ENCODE results near the gene TRAF3IP3. TPM values are rescaled to one million over a fixed set of nuclear protein-coding genes. Genes with fewer than 3 reads are reported as not detected.

Gene TRAF3IP3
- total RNA-seq, 1 experiment from 2014 or later, result 0.34 TPM

DNA sequence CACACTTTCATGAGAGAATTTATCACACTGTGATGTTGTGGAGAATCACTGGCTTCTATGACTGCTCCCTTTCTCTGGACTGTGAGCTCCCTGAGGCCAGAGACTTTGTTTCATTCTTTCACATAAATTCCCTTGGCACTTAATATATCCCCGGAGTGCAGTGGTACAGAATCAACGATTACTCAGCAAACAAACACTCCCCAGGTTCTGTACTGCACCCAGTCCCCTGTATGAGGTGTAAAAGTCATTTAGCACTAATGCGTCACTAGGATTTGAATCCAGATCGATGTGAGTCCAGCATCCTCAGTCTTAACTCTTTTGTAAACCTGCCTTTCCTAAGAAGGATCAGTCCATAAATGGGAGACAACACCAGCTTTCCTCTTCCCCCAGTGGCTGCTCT is 65.1 kb downstream of the TRAF3IP3 start:
- Histone ChIP-seq H3K27ac (ENCODE audit: low read depth, low read length) (no peak overlapping the region), H3K9ac (ENCODE audit: low read length) (no peak overlapping the region), H3K79me2 (ENCODE audit: insufficient read depth, low read length) (no peaks in the 10 kb centered on the region), H3K27me3 (ENCODE audit: insufficient read depth, low read length) (no peaks in the 10 kb centered on the region; the same call in 1 of the 2 replicates), H2AFZ (ENCODE audit: low read depth, low read length, poor library complexity, severe bottlenecking) (no peak overlapping the region), H3K4me3 (replicated peaks in 1 of 2; ENCODE audit: low read depth in 1 of 2, low read length in 2 of 2) (no peak overlapping the region), H3K9me3 (ENCODE audit: control insufficient read depth in 1 of 2, insufficient read depth in 1 of 2, low read depth in 1 of 2, low read length in 2 of 2) (no peaks in the 10 kb centered on the region), H3K4me1 (ENCODE audit: control insufficient read depth in 1 of 2, insufficient read depth in 2 of 2, low read length in 2 of 2) (peaks cover 0 to 14% of the 10 kb centered on the region in 2 experiments; a peak in 2 of 4 replicates), H3K4me2 (ENCODE audit: low read length) (no peak overlapping the region), H4K20me1 (ENCODE audit: insufficient read depth) (no peaks in the 10 kb centered on the region), H3K9me2 (ENCODE audit: insufficient read depth) (no peaks in the 10 kb centered on the region), H3K36me3 (ENCODE audit: control insufficient read depth in 1 of 2, insufficient read depth in 2 of 2, low read length in 2 of 2) (no peaks in the 10 kb centered on the region)
- BruUV-seq (replicated peaks), result no TSS peak
- ATAC-seq (no peak), DNase-seq (ENCODE audit: low read depth, low spot score) (no peak)
- CTCF ChIA-PET, result no interaction called here
- POLR2A ChIA-PET, result no interaction called here
- RAD21 ChIA-PET (ENCODE audit: low non-redundant PET in 1 of 2, low total read pairs in 2 of 2, uncharacterized antibody in 2 of 2, unreplicated experiment in 2 of 2), result no interaction called here
- intact Hi-C loops (cut with micrococcal nuclease), result no loop called here
- TF ChIP-seq SP1 (IDR thresholded peaks at IDR 0.05; ENCODE audit: low read depth), result no peak
- TF ChIP-seq, protein P1, sequence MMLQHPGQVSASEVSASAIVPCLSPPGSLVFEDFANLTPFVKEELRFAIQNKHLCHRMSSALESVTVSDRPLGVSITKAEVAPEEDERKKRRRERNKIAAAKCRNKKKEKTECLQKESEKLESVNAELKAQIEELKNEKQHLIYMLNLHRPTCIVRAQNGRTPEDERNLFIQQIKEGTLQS (IDR thresholded peaks at IDR 0.05), result no peak
- TF ChIP-seq SRF (IDR thresholded peaks at IDR 0.05; ENCODE audit: low read depth), result no peak
- TF ChIP-seq SIN3A (IDR thresholded peaks at IDR 0.05; ENCODE audit: low read depth), result no peak
- TF ChIP-seq, protein P2, sequence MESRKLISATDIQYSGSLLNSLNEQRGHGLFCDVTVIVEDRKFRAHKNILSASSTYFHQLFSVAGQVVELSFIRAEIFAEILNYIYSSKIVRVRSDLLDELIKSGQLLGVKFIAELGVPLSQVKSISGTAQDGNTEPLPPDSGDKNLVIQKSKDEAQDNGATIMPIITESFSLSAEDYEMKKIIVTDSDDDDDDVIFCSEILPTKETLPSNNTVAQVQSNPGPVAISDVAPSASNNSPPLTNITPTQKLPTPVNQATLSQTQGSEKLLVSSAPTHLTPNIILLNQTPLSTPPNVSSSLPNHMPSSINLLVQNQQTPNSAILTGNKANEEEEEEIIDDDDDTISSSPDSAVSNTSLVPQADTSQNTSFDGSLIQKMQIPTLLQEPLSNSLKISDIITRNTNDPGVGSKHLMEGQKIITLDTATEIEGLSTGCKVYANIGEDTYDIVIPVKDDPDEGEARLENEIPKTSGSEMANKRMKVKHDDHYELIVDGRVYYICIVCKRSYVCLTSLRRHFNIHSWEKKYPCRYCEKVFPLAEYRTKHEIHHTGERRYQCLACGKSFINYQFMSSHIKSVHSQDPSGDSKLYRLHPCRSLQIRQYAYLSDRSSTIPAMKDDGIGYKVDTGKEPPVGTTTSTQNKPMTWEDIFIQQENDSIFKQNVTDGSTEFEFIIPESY (IDR thresholded peaks at IDR 0.05; ENCODE audit: extremely low read depth, insufficient replicate concordance, low read length), result no peak
- no peak for TF ChIP-seq EZH2 (IDR thresholded peaks at IDR 0.05)
- TF ChIP-seq JUND (IDR thresholded peaks at IDR 0.05), result no peak
- TF ChIP-seq CBX3 (IDR thresholded peaks at IDR 0.05; ENCODE audit: low read depth), result no peak
- TF ChIP-seq ELF1 (IDR thresholded peaks at IDR 0.05; ENCODE audit: borderline replicate concordance, low read depth), result no peak

DNA sequence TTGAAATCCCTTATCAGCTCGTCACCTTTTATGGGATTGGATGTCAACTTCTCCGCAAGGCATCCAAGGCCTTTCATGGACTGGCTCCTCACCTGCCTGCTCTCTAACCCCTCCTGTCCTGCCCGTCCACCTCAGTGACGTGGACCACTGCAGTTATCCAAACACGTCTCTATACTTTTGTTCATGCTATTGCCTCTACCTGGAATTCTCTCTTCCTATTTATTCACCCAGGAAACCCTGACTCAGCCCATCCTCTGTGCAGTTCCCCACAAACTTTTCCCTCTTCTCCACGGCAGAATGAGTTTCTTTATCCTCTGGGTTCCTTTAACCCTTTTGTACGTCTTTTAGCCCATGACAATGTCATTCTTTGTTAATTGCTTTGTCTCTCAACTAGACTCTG is 66.9 kb downstream of the TRAF3IP3 start:
- no peaks in the 10 kb centered on the region; the same call in 1 of the 2 replicates for H3K27me3 ChIP-seq (ENCODE audit: insufficient read depth, low read length)
- RAD21 ChIA-PET (ENCODE audit: low non-redundant PET in 1 of 2, low total read pairs in 2 of 2, uncharacterized antibody in 2 of 2, unreplicated experiment in 2 of 2), result no interaction called here
- POLR2A ChIA-PET, result no interaction called here
- no TSS peak for BruUV-seq (replicated peaks)
- no peaks in the 10 kb centered on the region for H3K36me3 ChIP-seq (ENCODE audit: control insufficient read depth in 1 of 2, insufficient read depth in 2 of 2, low read length in 2 of 2)
- CTCF ChIA-PET, result interaction anchor here (0.6 to 2.3 kb wide), 9 partner anchors 8 to 220 kb away, joined by 3 to 14 read pairs (median 7); partner anchors contain the start of gene IRF6
- no peaks in the 10 kb centered on the region for H3K9me3 ChIP-seq (ENCODE audit: control insufficient read depth in 1 of 2, insufficient read depth in 1 of 2, low read depth in 1 of 2, low read length in 2 of 2)
- peak overlapping the region; percentile 75 for H3K4me2 ChIP-seq (ENCODE audit: low read length)
- peak overlapping the region; percentile 11 to 35; a peak in 3 of 4 replicates for H3K4me3 ChIP-seq (replicated peaks in 1 of 2; ENCODE audit: low read depth in 1 of 2, low read length in 2 of 2)
- H3K79me2 ChIP-seq (ENCODE audit: insufficient read depth, low read length), result no peaks in the 10 kb centered on the region
- no peak overlapping the region for H3K27ac ChIP-seq (ENCODE audit: low read depth, low read length)
- H3K4me1 ChIP-seq (ENCODE audit: control insufficient read depth in 1 of 2, insufficient read depth in 2 of 2, low read length in 2 of 2), result peaks cover 0 to 17% of the 10 kb centered on the region in 2 experiments; a peak in 2 of 4 replicates
- H4K20me1 ChIP-seq (ENCODE audit: insufficient read depth), result no peaks in the 10 kb centered on the region
- H2AFZ ChIP-seq (ENCODE audit: low read depth, low read length, poor library complexity, severe bottlenecking), result peak overlapping the region; percentile 95
- no peak for DNase-seq (ENCODE audit: low read depth, low spot score)
- ATAC-seq, result no peak
- no peak overlapping the region for H3K9ac ChIP-seq (ENCODE audit: low read length)
- H3K9me2 ChIP-seq (ENCODE audit: insufficient read depth), result no peaks in the 10 kb centered on the region
- intact Hi-C loops (cut with micrococcal nuclease), result no loop called here
- TF ChIP-seq, protein P3, sequence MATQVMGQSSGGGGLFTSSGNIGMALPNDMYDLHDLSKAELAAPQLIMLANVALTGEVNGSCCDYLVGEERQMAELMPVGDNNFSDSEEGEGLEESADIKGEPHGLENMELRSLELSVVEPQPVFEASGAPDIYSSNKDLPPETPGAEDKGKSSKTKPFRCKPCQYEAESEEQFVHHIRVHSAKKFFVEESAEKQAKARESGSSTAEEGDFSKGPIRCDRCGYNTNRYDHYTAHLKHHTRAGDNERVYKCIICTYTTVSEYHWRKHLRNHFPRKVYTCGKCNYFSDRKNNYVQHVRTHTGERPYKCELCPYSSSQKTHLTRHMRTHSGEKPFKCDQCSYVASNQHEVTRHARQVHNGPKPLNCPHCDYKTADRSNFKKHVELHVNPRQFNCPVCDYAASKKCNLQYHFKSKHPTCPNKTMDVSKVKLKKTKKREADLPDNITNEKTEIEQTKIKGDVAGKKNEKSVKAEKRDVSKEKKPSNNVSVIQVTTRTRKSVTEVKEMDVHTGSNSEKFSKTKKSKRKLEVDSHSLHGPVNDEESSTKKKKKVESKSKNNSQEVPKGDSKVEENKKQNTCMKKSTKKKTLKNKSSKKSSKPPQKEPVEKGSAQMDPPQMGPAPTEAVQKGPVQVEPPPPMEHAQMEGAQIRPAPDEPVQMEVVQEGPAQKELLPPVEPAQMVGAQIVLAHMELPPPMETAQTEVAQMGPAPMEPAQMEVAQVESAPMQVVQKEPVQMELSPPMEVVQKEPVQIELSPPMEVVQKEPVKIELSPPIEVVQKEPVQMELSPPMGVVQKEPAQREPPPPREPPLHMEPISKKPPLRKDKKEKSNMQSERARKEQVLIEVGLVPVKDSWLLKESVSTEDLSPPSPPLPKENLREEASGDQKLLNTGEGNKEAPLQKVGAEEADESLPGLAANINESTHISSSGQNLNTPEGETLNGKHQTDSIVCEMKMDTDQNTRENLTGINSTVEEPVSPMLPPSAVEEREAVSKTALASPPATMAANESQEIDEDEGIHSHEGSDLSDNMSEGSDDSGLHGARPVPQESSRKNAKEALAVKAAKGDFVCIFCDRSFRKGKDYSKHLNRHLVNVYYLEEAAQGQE (IDR thresholded peaks at IDR 0.05; ENCODE audit: low read depth), result no peak
- no peak for TF ChIP-seq JUND (IDR thresholded peaks at IDR 0.05)
- TF ChIP-seq, protein P2 (IDR thresholded peaks at IDR 0.05; ENCODE audit: extremely low read depth, insufficient replicate concordance, low read length), result no peak
- no peak for TF ChIP-seq ZNF274 (IDR thresholded peaks at IDR 0.05; ENCODE audit: low read depth, low read length)
- TF ChIP-seq POLR2AphosphoS5 (IDR thresholded peaks at IDR 0.05; ENCODE audit: low read depth, low read length), result no peak
